ENCODE data around the gene SORCS2. TPM values are rescaled to one million over a fixed set of nuclear protein-coding genes. Genes with fewer than 3 reads are reported as not detected.

Gene SORCS2
- total and polyA plus RNA-seq, 2 of the 4 experiments (the other 2 are of a cell fraction) = 0.36 to 0.62 TPM

- no peak overlapping the region for H2AK5ac ChIP-seq (ENCODE audit: low read depth, low read length)
- intact Hi-C loops (cut with micrococcal nuclease) (no loop called here), in situ Hi-C loops (cut with MboI; ENCODE audit: low sequenced_read_pairs) (loop anchor here (5.0 kb wide), 1 partner anchor 88 kb away; no protein-coding TSS in a partner anchor), dilution Hi-C loops (cut with HindIII; ENCODE audit: low sequenced_read_pairs, unreplicated experiment) (no loop called here)
- WGBS, 2 experiments (ENCODE audit: extremely low coverage in 2 of 2, insufficient read length in 1 of 2) = 71% methylated on average over 13 of the region's 34 CpGs; no CpG with 5 or more reads in 1 of the 2 experiments
- no peak overlapping the region for H3K14ac ChIP-seq (replicated peaks; ENCODE audit: low read depth, low read length)
- no peak overlapping the region for H3K4ac ChIP-seq (ENCODE audit: low read depth, low read length)
- H4K20me1 ChIP-seq (ENCODE audit: insufficient read depth, low read length) = no peaks in the 10 kb centered on the region
- H2BK5ac ChIP-seq (ENCODE audit: low read depth, low read length, poor library complexity, severe bottlenecking) = no peak overlapping the region
- no peak overlapping the region for H3K4me3 ChIP-seq (ENCODE audit: insufficient read depth, low read depth, low read length)
- no peaks in the 10 kb centered on the region for H3K9me3 ChIP-seq (ENCODE audit: control insufficient read depth, insufficient read depth, low read length)
- POLR2A ChIA-PET (ENCODE audit: unreplicated experiment) = no interaction called here
- ATAC-seq (ENCODE audit: low read depth) (no peak), DNase-seq (no peak)
- H4K91ac ChIP-seq (ENCODE audit: insufficient read depth, low read depth, low read length) = no peak overlapping the region
- no peak overlapping the region for H4K5ac ChIP-seq (ENCODE audit: low read depth, low read length)
- no peaks in the 10 kb centered on the region for H3K9me1 ChIP-seq (ENCODE audit: insufficient read depth, low read length)
- H2BK15ac ChIP-seq (ENCODE audit: low read depth, low read length) = no peak overlapping the region
- no peak overlapping the region for H2AFZ ChIP-seq (replicated peaks; ENCODE audit: low read length, poor library complexity)
- H3K27me3 ChIP-seq (ENCODE audit: control insufficient read depth, insufficient read depth, low read length) = peaks cover 72% of the 10 kb centered on the region
- H3K4me2 ChIP-seq (ENCODE audit: low read depth, low read length) = no peak overlapping the region
- no peak overlapping the region for H2BK20ac ChIP-seq (ENCODE audit: low read depth, low read length)
- no peak overlapping the region for H3K18ac ChIP-seq (ENCODE audit: low read depth, low read length)
- H2BK120ac ChIP-seq (ENCODE audit: low read depth, low read length) = no peak overlapping the region
- TF ChIP-seq CEBPB (IDR thresholded peaks at IDR 0.05; ENCODE audit: low read depth, low read length) (no peak), RAD21 (IDR thresholded peaks at IDR 0.05; ENCODE audit: low read length) (no peak), USF2 (IDR thresholded peaks at IDR 0.05; ENCODE audit: low read depth, low read length) (no peak), NFE2L2 (IDR thresholded peaks at IDR 0.05; ENCODE audit: low read depth, low read length) (no peak), MAFK (IDR thresholded peaks at IDR 0.05; ENCODE audit: low read depth, low read length) (no peak), POLR2A (IDR thresholded peaks at IDR 0.05; ENCODE audit: low read depth, low read length) (no peak)
- TF ChIP-seq, protein P1, sequence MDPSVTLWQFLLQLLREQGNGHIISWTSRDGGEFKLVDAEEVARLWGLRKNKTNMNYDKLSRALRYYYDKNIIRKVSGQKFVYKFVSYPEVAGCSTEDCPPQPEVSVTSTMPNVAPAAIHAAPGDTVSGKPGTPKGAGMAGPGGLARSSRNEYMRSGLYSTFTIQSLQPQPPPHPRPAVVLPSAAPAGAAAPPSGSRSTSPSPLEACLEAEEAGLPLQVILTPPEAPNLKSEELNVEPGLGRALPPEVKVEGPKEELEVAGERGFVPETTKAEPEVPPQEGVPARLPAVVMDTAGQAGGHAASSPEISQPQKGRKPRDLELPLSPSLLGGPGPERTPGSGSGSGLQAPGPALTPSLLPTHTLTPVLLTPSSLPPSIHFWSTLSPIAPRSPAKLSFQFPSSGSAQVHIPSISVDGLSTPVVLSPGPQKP (IDR thresholded peaks at IDR 0.05; ENCODE audit: borderline replicate concordance, low read depth, low read length) = no peak
- BruUV-seq (replicated peaks) = no TSS peak
- H3K27ac ChIP-seq (ENCODE audit: insufficient read depth, low read length) = no peak overlapping the region
- no peaks in the 10 kb centered on the region for H3K79me1 ChIP-seq (ENCODE audit: low read depth in 1 of 2, low read length in 2 of 2)
- no peak overlapping the region for H3K23ac ChIP-seq (ENCODE audit: low read depth, low read length)
- H2AK9ac ChIP-seq (replicated peaks; ENCODE audit: low read depth, low read length, poor library complexity) = no peak overlapping the region
- H3K9ac ChIP-seq (ENCODE audit: low read depth, low read length) = no peak overlapping the region
- no peak overlapping the region for H3K56ac ChIP-seq (ENCODE audit: extremely low read depth, insufficient read depth, low read length)
- H4K8ac ChIP-seq (ENCODE audit: low read depth in 2 of 2, low read length in 2 of 2) = no peak overlapping the region
- CTCF ChIA-PET = no interaction called here
- H3K36me3 ChIP-seq (ENCODE audit: control insufficient read depth, insufficient read depth, low read length) = no peaks in the 10 kb centered on the region
- H3K4me1 ChIP-seq (ENCODE audit: control insufficient read depth, insufficient read depth, low read length) = no peaks in the 10 kb centered on the region
These were observed 93.1 kb downstream of the SORCS2 start for GRCh38 chr4:7285244-7286094.
